ENCODE data around the gene LRPPRC. TPM values are rescaled to one million over a fixed set of nuclear protein-coding genes. Genes with fewer than 3 reads are reported as not detected.

The LRPPRC gene
- total RNA-seq, 1 donor from 2014 or later = 214 TPM

- no peaks in the 10 kb centered on the region for H3K27me3 ChIP-seq
- H3K36me3 ChIP-seq = no peaks in the 10 kb centered on the region
- H3K9ac ChIP-seq = no peak overlapping the region
- H3K27ac Mint-ChIP-seq = no peak overlapping the region
- no peaks in the 10 kb centered on the region for H3K9me3 ChIP-seq (ENCODE audit: low read depth)
- no peaks in the 10 kb centered on the region for H3K79me2 ChIP-seq (ENCODE audit: low read depth)
- no peaks in the 10 kb centered on the region for H3K4me1 ChIP-seq
- no peak overlapping the region for H3K4me3 ChIP-seq
- no peaks in the 10 kb centered on the region for H3K4me1 Mint-ChIP-seq
- H3K36me3 Mint-ChIP-seq = no peaks in the 10 kb centered on the region
- H3K9me3 Mint-ChIP-seq = no peaks in the 10 kb centered on the region
- no peak for TF ChIP-seq EZH2 (IDR thresholded peaks at IDR 0.05)
- no peak for TF ChIP-seq EZH2phosphoT487 (IDR thresholded peaks at IDR 0.05)
- no peak for TF ChIP-seq CTCF (IDR thresholded peaks at IDR 0.05)
- H3K27ac ChIP-seq = no peak overlapping the region
- no peak overlapping the region for H2AFZ ChIP-seq (replicated peaks)
- DNase-seq (ENCODE audit: low spot score) = no peak
- peaks cover 5% of the 10 kb centered on the region for H3K27me3 Mint-ChIP-seq (ENCODE audit: insufficient read depth, low read depth)
- H3K4me2 ChIP-seq = no peak overlapping the region
- no peaks in the 10 kb centered on the region for H4K20me1 ChIP-seq (ENCODE audit: low read depth)
- H3K4me3 Mint-ChIP-seq = no peak overlapping the region
- H3F3A ChIP-seq (ENCODE audit: low read depth) = peaks cover 7% of the 10 kb centered on the region
Measured at GRCh38 chr2:43880952-43881351, 114.8 kb downstream of the LRPPRC start.

GRCh38 chr2:43880471-43880870 lies 115.3 kb downstream of the LRPPRC start:
- Histone ChIP-seq H4K20me1 (ENCODE audit: low read depth) (no peaks in the 10 kb centered on the region), H3K79me2 (ENCODE audit: low read depth) (no peaks in the 10 kb centered on the region), H3K36me3 (no peaks in the 10 kb centered on the region), H3K9me3 (ENCODE audit: low read depth) (no peaks in the 10 kb centered on the region), H2AFZ (replicated peaks) (no peak overlapping the region), H3K4me1 (no peaks in the 10 kb centered on the region), H3K4me2 (no peak overlapping the region), H3F3A (ENCODE audit: low read depth) (peaks cover 4% of the 10 kb centered on the region), H3K9ac (no peak overlapping the region), H3K4me3 (no peak overlapping the region), H3K27ac (no peak overlapping the region), H3K27me3 (no peaks in the 10 kb centered on the region)
- Mint-ChIP-seq H3K27ac (no peak overlapping the region), H3K9me3 (no peaks in the 10 kb centered on the region), H3K27me3 (ENCODE audit: insufficient read depth, low read depth) (peaks cover 5% of the 10 kb centered on the region), H3K4me1 (no peaks in the 10 kb centered on the region), H3K4me3 (no peak overlapping the region), H3K36me3 (no peaks in the 10 kb centered on the region)
- TF ChIP-seq EZH2 (IDR thresholded peaks at IDR 0.05) = no peak
- TF ChIP-seq EZH2phosphoT487 (IDR thresholded peaks at IDR 0.05) = no peak
- no peak for DNase-seq (ENCODE audit: low spot score)

GRCh38 chr2:43879261-43879660 lies 116.5 kb downstream of the LRPPRC start:
- Mint-ChIP-seq H3K36me3 (no peaks in the 10 kb centered on the region), H3K4me1 (no peaks in the 10 kb centered on the region), H3K27ac (no peak overlapping the region), H3K9me3 (no peaks in the 10 kb centered on the region), H3K4me3 (no peak overlapping the region), H3K27me3 (ENCODE audit: insufficient read depth, low read depth) (peaks cover 5% of the 10 kb centered on the region)
- H3K79me2 ChIP-seq (ENCODE audit: low read depth) = no peaks in the 10 kb centered on the region
- no peaks in the 10 kb centered on the region for H3K36me3 ChIP-seq
- no peaks in the 10 kb centered on the region for H3K9me3 ChIP-seq (ENCODE audit: low read depth)
- DNase-seq (ENCODE audit: low spot score) = peak; percentile 16
- no peak overlapping the region for H2AFZ ChIP-seq (replicated peaks)
- no peak overlapping the region for H3K9ac ChIP-seq
- H3F3A ChIP-seq (ENCODE audit: low read depth) = peaks cover 3% of the 10 kb centered on the region
- TF ChIP-seq EZH2 (IDR thresholded peaks at IDR 0.05) (no peak), EZH2phosphoT487 (IDR thresholded peaks at IDR 0.05) (no peak), CTCF (IDR thresholded peaks at IDR 0.05) (no peak)
- no peak overlapping the region for H3K4me2 ChIP-seq
- H3K4me1 ChIP-seq = no peaks in the 10 kb centered on the region
- no peaks in the 10 kb centered on the region for H4K20me1 ChIP-seq (ENCODE audit: low read depth)
- H3K27ac ChIP-seq = no peak overlapping the region
- H3K27me3 ChIP-seq = no peaks in the 10 kb centered on the region
- H3K4me3 ChIP-seq = no peak overlapping the region

GRCh38 chr2:43877782-43878464 lies 117.9 kb downstream of the LRPPRC start:
- H4K20me1 ChIP-seq (ENCODE audit: low read depth) = no peaks in the 10 kb centered on the region
- Mint-ChIP-seq H3K36me3 (no peaks in the 10 kb centered on the region), H3K9me3 (no peaks in the 10 kb centered on the region), H3K27ac (no peak overlapping the region), H3K4me3 (no peak overlapping the region), H3K4me1 (no peaks in the 10 kb centered on the region), H3K27me3 (ENCODE audit: insufficient read depth, low read depth) (peaks cover 5% of the 10 kb centered on the region)
- H3K79me2 ChIP-seq (ENCODE audit: low read depth) = no peaks in the 10 kb centered on the region
- no peaks in the 10 kb centered on the region for H3K27me3 ChIP-seq
- H3K9ac ChIP-seq = no peak overlapping the region
- no peak overlapping the region for H3K27ac ChIP-seq
- no peak overlapping the region for H3K4me3 ChIP-seq
- H3K4me1 ChIP-seq = no peaks in the 10 kb centered on the region
- H3K9me3 ChIP-seq (ENCODE audit: low read depth) = no peaks in the 10 kb centered on the region
- DNase-seq (ENCODE audit: low spot score) = peak; percentile 78
- TF ChIP-seq EZH2 (IDR thresholded peaks at IDR 0.05) = no peak
- TF ChIP-seq CTCF (IDR thresholded peaks at IDR 0.05) = peak; percentile 95
- no peak overlapping the region for H3K4me2 ChIP-seq
- H3K36me3 ChIP-seq = no peaks in the 10 kb centered on the region
- H3F3A ChIP-seq (ENCODE audit: low read depth) = peaks cover 3% of the 10 kb centered on the region
- peak overlapping the region; percentile 95 for H2AFZ ChIP-seq (replicated peaks)

Measured in neural progenitor cell (in vitro differentiated cells).